Subcutaneous adipose tissue (tissue), 4 donors: ENCODE results near the gene AGBL5. TPM values are rescaled to one million over a fixed set of nuclear protein-coding genes. Genes with fewer than 3 reads are reported as not detected.

Experiments
- total RNA-seq, 4 donors: library from RNA; depleted of rRNA; stranded (reverse); fragments of >200 nt; gene quantifications; one replicate each; pipeline ENCODE4 v1.1.0, GENCODE V29; 2016
- TF ChIP-seq, protein P1 (sequence below): fragments of 450-650 bp; IDR thresholded peaks from one replicate; pipeline ENCODE4 v1.5.1; 2016; ENCODE audit warnings: low read depth, mild to moderate bottlenecking, control low read depth, antibody characterized with exemption, moderate library complexity

Gene AGBL5
- total RNA-seq, 4 donors from 2014 or later: 5.7 to 11.3 (median 9.1) TPM

DNA sequence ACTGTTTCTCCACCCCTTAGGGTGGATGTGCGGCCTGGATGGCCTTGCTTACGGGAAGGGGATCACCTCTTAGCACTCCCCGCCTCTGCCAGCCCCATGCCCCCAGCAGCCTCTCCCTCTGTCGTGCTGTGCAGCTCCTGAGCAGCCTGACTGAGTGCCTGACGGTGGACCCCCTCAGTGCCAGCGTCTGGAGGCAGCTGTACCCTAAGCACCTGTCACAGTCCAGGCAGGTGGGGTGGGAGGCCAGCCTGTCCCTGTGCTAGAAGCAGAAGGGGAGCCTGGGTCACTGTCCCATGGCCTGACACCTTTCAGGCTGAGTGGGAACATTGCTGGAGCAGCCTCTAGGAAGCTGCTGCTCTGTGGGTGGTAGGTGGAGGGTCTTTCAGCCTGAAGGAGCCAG is 13.5 kb upstream of the AGBL5 start:
- TF ChIP-seq, protein P1, sequence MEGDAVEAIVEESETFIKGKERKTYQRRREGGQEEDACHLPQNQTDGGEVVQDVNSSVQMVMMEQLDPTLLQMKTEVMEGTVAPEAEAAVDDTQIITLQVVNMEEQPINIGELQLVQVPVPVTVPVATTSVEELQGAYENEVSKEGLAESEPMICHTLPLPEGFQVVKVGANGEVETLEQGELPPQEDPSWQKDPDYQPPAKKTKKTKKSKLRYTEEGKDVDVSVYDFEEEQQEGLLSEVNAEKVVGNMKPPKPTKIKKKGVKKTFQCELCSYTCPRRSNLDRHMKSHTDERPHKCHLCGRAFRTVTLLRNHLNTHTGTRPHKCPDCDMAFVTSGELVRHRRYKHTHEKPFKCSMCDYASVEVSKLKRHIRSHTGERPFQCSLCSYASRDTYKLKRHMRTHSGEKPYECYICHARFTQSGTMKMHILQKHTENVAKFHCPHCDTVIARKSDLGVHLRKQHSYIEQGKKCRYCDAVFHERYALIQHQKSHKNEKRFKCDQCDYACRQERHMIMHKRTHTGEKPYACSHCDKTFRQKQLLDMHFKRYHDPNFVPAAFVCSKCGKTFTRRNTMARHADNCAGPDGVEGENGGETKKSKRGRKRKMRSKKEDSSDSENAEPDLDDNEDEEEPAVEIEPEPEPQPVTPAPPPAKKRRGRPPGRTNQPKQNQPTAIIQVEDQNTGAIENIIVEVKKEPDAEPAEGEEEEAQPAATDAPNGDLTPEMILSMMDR: no peak

GRCh38 chr2:27038631-27039339 is 12.7 kb upstream of the AGBL5 start:
- TF ChIP-seq, protein P1: no peak

GRCh38 chr2:27039426-27039825 is 12.0 kb upstream of the AGBL5 start:
- TF ChIP-seq, protein P1: no peak

DNA sequence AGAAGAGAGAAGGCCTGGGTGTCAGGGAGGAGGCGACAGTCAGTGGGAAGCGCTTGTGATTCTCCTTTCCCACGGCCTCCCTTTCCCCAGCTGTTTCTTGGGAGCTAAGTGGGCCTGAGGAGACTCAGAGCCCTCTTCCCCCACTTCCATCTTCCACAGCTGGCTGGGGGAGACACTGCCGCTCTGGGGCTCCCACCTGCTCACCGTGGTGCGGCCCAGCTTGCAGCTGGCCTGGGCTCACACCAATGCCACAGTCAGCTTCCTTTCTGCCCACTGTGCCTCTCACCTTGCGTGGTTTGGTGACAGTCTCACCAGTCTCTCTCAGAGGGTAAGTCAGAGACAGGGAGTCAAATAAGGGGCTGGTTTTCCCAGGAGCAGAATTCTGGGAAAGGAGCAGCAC is 11.6 kb upstream of the AGBL5 start:
- TF ChIP-seq, protein P1: no peak

- TF ChIP-seq, protein P1: no peak
Observed at GRCh38 chr2:27040282-27040681, 11.2 kb upstream of the AGBL5 start.

DNA sequence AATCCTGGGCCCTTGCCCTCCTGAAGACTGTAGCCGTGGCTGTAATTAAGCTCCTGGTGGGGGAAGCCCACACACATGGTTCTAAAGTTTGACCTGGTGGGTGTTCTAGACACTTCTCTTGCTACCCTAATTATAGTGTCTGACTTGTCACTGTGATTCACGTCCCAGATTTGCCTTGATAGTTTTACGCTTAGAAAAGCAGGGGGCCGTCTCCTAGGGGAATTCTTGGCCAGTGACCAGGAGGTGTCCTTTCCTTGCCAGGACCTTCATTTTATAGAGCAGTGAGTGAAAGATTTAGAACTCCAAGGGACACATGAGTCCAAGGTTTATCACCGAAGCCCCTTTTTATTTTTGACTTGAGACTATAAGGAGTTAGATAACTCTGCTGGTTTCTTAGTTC is 9.7 kb upstream of the AGBL5 start:
- TF ChIP-seq, protein P1: no peak

DNA sequence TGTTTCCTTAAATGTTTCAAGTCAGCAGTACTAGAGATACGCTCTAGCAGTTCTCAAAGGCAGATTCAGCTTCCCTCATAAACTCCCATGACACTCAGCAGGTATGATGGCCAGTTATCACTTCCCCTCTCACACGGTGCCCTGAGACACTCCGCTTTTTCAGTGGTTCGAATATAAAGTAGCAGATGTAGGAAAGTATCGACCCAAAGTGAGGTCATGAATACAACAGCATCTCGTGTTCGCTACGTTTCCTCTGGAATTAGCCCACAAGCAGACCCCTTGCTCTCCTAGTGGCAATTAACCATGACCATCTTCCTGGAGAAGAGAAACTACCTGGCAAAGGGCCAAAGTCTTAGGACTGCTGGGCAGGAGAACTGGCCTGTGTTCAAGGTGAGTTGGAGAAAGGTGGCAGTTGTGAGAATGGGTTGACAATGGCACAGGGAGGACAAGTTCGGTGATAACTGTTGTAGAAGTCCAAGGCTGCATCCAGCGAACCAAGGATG is 9.3 kb upstream of the AGBL5 start:
- TF ChIP-seq, protein P1: no peak
